Measurements from ENCODE around the gene TC2N. TPM values are rescaled to one million over a fixed set of nuclear protein-coding genes. Genes with fewer than 3 reads are reported as not detected.

TC2N gene
- total RNA-seq, 4 donors from 2014 or later: 3.2 to 11.9 (median 7.2) TPM

GRCh38 chr14:91796617-91797347 is 70.6 kb downstream of the TC2N start:
- Histone ChIP-seq H3K27ac (no peak overlapping the region), H3K4me3 (no peak overlapping the region), H3K27me3 (no peaks in the 10 kb centered on the region), H3K4me1 (no peaks in the 10 kb centered on the region), H3K36me3 (no peaks in the 10 kb centered on the region), H3K9me3 (no peaks in the 10 kb centered on the region)
- in situ Hi-C loops (cut with MboI; ENCODE audit: low sequenced_read_pairs in 4 of 4) (no loop called here), intact Hi-C loops (cut with DNase I; ENCODE audit: low total_unique reads) (no loop called here)
- no peak for DNase-seq
- TF ChIP-seq, protein P1, sequence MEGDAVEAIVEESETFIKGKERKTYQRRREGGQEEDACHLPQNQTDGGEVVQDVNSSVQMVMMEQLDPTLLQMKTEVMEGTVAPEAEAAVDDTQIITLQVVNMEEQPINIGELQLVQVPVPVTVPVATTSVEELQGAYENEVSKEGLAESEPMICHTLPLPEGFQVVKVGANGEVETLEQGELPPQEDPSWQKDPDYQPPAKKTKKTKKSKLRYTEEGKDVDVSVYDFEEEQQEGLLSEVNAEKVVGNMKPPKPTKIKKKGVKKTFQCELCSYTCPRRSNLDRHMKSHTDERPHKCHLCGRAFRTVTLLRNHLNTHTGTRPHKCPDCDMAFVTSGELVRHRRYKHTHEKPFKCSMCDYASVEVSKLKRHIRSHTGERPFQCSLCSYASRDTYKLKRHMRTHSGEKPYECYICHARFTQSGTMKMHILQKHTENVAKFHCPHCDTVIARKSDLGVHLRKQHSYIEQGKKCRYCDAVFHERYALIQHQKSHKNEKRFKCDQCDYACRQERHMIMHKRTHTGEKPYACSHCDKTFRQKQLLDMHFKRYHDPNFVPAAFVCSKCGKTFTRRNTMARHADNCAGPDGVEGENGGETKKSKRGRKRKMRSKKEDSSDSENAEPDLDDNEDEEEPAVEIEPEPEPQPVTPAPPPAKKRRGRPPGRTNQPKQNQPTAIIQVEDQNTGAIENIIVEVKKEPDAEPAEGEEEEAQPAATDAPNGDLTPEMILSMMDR (IDR thresholded peaks at IDR 0.05 in 4 of 5, conservative IDR thresholded peaks at IDR 0.05 in 1 of 5): no peak
- no peak for TF ChIP-seq POLR2A (IDR thresholded peaks at IDR 0.05)
- no peak for ATAC-seq

- Histone ChIP-seq H3K4me1 (no peaks in the 10 kb centered on the region), H3K9me3 (no peaks in the 10 kb centered on the region), H3K27me3 (no peaks in the 10 kb centered on the region), H3K27ac (no peak overlapping the region), H3K36me3 (no peaks in the 10 kb centered on the region), H3K4me3 (no peak overlapping the region)
- no peak for ATAC-seq
- in situ Hi-C loops (cut with MboI; ENCODE audit: low sequenced_read_pairs in 4 of 4): no loop called here
- intact Hi-C loops (cut with DNase I; ENCODE audit: low total_unique reads): no loop called here
- TF ChIP-seq POLR2A (IDR thresholded peaks at IDR 0.05): no peak
- TF ChIP-seq, protein P1 (IDR thresholded peaks at IDR 0.05 in 4 of 5, conservative IDR thresholded peaks at IDR 0.05 in 1 of 5): no peak
- DNase-seq: no peak
Observed at GRCh38 chr14:91793704-91794103, 73.6 kb downstream of the TC2N start.

GRCh38 chr14:91786188-91786587 is 81.1 kb downstream of the TC2N start:
- H3K9me3 ChIP-seq: no peaks in the 10 kb centered on the region
- H3K4me1 ChIP-seq: no peaks in the 10 kb centered on the region
- no peak overlapping the region for H3K4me3 ChIP-seq
- H3K27me3 ChIP-seq: no peaks in the 10 kb centered on the region
- intact Hi-C loops (cut with DNase I; ENCODE audit: low total_unique reads): loop anchor here (5.0 to 10.0 kb wide), 2 partner anchors 89 to 111 kb away; no protein-coding TSS in a partner anchor
- ATAC-seq (no peak), DNase-seq (no peak)
- TF ChIP-seq, protein P1 (IDR thresholded peaks at IDR 0.05 in 4 of 5, conservative IDR thresholded peaks at IDR 0.05 in 1 of 5): no peak
- no peak for TF ChIP-seq POLR2A (IDR thresholded peaks at IDR 0.05)
- no peak overlapping the region for H3K27ac ChIP-seq
- in situ Hi-C loops (cut with MboI; ENCODE audit: low sequenced_read_pairs in 4 of 4): no loop called here
- H3K36me3 ChIP-seq: no peaks in the 10 kb centered on the region

GRCh38 chr14:91780452-91780851 is 86.9 kb downstream of the TC2N start:
- no peaks in the 10 kb centered on the region for H3K27me3 ChIP-seq
- ATAC-seq (no peak), DNase-seq (no peak)
- no peaks in the 10 kb centered on the region for H3K9me3 ChIP-seq
- H3K36me3 ChIP-seq: no peaks in the 10 kb centered on the region
- H3K4me1 ChIP-seq: no peaks in the 10 kb centered on the region
- TF ChIP-seq, protein P1 (IDR thresholded peaks at IDR 0.05 in 4 of 5, conservative IDR thresholded peaks at IDR 0.05 in 1 of 5): no peak
- TF ChIP-seq POLR2A (IDR thresholded peaks at IDR 0.05): no peak
- intact Hi-C loops (cut with DNase I; ENCODE audit: low total_unique reads) (loop anchor here (10.0 kb wide), 1 partner anchor 94 kb away; no protein-coding TSS in a partner anchor), in situ Hi-C loops (cut with MboI; ENCODE audit: low sequenced_read_pairs in 4 of 4) (no loop called here)
- no peak overlapping the region for H3K27ac ChIP-seq
- H3K4me3 ChIP-seq: no peak overlapping the region
